GM19025 (cell line): ENCODE results near the gene AQP1.

Experiments
- ATAC-seq: cut with Tn5 transposase; IDR thresholded peaks from one replicate; pipeline ENCODE4 v1.9.1; 2021; ENCODE audit warnings: mild to moderate bottlenecking, low read depth, moderate library complexity; ENCODE audit not compliant: unreplicated experiment

The AQP1 gene

DNA sequence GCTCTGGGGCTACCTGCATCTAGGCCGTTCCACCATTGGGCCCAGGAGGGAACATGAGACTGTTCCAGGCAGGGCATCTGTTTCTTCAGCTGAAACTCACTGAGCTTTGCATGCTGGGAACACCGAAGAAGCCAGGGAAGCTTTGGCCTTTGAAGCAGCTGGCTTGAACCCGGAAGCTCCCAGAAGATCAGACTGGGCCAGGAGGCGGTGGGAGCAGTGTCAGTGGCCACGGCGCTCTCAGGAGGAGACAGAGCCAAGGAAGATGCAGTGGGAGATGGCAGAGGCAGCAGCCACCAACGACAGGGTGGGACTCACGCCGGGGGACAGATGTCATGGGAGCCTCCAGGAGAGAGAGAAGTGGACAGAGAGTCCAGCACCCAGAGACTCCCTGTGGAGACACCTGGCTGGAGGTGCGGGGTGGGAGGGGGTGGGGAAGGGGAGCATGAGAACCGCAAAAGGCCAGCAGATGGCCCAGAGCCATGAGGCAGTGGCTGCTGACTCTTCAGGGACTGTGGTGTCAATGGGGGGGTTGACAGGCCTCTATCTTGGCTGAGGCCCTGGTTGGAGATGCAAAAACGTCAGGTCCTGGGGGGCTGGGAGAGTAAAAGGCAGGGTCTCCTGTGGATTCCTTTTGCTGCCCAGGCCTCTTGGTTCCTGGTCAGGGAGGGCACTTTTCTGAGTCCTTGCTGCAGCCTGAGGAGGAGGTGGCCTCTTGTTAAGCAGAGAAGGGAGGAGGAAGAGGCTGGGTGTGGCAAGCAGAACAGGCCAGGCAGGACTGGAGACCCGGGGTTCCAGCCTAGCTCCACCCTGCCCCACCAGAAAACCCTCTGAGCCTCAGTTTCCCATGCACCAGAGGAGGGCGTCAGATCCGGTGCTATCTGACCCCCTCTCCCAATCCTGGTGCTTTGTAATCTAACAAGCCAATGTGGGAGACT is 6.3 kb upstream of the AQP1 start:
- no peak for ATAC-seq

- ATAC-seq, result no peak
These were observed 5.6 kb upstream of the AQP1 start for GRCh38 chr7:30906014-30906413.

DNA sequence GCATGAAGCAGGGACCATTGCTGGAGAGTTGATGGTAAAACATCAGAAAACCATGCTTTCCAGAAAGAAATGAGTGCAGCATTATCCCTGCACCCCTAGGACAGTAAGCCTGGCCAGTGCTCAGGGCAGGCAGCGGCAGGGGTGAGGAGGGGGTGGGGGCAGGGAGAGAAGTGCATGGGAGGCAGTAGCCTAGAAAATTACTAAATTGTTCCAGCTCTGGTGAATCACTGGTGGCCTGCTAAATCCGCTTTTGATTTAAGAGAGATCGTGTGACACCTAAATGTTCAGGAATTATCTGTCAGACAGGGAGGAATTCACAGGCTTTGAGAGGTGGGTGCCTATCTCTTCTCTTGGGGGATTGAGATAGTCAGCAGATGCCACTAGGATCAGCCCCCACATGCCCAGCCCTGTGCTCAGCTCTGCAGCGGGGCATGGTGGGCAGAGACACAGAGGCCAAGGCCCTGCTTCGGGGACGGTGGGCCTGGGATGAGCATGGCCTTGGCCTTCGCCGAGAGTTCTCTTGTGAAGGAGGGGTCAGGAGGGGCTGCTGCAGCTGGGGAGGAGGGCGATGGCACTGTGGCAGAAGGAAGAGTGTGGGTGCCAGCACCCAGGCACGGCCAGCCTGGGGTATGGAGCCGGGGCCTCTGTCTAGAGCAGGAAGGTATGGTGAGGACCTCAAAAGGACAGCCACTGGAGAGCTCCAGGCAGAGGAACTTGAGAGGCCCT is 5.0 kb upstream of the AQP1 start:
- no peak for ATAC-seq

DNA sequence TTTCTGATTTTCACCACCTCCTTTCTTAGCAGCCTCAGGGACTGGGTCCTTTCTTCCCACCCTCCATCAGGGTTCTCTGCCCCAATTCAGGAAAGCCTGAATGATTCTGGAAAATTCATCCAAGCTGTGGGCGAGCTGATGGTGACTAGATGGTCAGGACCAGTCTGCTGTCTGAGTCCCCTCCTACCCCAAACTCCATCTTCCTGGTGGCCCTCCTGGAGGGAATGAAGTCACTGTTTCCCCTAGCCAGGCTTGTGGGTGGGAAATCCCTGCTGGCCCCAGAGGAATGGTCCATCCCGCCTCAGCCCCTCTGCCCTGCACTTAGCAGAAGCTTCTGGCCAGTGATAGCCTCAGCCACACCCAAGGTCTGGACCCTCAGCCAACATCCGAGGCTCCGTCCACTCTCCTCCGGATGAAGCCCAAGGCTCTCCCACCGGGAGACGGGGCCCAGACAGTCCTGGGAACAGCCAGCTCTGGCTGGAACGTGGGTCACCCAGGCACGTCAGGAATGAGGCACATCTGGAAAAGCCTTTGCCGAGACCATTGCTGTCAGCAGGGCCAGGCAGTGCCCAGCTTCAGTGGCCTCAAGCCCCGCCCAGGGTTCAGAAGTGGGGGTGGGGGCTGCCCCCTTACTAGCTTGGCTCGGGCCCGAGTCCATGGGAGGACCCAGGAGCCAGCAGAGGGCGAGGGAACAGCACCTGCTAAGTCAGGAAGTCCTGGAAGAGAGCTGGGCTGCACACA is 4.0 kb upstream of the AQP1 start:
- no peak for ATAC-seq

DNA sequence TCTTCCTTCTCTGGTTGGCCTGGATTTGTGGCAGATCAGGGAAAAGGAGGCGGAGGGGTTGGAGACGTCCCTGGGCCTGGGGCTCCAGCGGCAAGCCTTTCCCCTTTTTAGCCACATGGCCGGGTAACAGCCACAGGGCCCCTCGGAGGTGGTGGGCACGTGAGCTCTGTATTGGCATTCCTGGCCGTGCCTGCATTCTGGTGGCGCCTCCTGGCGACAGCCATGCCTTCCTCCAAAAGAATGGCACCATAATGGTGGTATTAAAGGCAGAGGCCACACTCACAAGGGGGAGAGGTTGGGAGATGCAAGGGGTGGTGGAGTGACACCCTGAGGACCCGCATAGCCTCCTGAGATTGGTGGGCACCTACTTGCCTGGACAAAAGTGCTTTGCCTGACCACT is 3.0 kb upstream of the AQP1 start:
- no peak for ATAC-seq

- no peak for ATAC-seq
These were observed 2.2 kb upstream of the AQP1 start for GRCh38 chr7:30909431-30909830.

DNA sequence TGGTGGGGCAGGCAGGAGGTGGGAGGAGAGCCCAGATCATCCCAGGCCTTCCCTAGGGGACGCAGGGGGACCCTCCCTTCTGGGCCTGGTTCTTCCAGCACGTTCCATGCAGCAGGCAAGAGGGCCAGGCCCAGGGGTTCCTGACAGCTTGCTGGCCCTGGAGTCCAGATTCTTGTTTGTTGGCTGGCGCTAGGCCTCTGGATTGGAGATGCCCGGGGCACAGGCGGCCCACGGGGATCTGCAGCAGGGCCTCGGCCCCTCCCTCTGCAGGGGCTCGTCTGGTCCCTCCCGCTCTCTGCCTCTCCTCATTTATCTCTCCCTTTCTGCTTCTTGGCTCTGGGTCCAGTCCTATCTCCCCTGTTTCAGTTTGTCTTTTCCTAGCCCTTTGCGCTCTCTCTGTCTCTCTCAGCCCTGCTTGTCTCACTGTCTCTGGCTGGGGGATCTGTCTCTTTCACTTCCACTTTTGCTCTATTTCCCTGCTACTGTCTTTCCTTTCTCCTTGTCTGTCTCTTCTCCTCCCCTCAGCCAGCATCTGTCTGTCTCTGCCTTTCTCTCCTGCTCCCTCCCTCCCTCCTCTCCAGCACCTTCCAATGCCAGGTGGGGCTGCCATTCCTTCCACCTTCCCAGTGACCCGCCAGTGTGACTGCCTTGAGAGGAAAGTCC is 1.1 kb upstream of the AQP1 start:
- ATAC-seq, result no peak

DNA sequence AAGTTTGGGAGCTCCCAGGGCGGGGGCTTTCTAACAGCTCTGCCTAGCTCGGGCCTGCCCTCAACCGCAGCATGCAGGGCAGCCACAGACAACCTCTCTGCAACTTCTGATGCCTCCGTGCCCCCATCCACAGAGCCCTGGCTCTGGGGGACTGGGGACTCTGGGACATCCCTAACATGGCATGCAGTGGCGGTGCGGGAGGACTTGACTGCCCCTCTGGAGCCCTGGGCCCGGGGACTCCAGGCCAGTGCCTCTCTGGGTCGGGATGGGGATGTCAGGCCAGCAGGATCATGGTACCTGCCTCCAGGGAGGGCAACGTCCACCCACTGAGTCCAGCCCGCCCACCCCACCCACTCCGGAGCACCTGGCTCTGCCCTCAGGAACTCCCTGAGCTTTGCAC is 520 bp upstream of the AQP1 start:
- no peak for ATAC-seq

DNA sequence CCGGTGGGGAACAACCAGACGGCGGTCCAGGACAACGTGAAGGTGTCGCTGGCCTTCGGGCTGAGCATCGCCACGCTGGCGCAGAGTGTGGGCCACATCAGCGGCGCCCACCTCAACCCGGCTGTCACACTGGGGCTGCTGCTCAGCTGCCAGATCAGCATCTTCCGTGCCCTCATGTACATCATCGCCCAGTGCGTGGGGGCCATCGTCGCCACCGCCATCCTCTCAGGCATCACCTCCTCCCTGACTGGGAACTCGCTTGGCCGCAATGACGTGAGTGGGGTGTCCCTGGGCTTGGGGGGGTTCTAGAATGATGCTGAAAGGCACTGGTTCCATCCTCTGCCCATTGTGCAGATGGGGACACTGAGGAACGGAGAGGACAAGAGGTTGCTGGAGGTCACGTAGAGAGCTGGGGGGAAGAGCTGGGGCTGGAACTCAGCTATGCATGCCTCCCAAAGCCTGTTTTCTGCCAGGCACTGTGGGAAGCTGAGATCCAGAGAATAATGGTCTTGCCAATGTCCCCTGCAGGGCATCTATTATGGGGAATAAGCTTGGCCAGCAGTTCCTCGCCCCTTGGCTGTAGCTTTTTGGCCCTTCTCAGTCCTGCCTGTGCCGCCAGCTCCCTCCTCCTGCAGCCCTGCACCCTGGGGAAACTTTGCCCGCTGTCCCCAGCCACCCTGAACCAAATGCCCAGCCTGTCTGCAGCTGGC is 523 bp downstream of the AQP1 start:
- ATAC-seq, result no peak

GRCh38 chr7:30912731-30912985 is 1.0 kb downstream of the AQP1 start:
- no peak for ATAC-seq

GRCh38 chr7:30912986-30913811 is 1.5 kb downstream of the AQP1 start:
- no peak for ATAC-seq

DNA sequence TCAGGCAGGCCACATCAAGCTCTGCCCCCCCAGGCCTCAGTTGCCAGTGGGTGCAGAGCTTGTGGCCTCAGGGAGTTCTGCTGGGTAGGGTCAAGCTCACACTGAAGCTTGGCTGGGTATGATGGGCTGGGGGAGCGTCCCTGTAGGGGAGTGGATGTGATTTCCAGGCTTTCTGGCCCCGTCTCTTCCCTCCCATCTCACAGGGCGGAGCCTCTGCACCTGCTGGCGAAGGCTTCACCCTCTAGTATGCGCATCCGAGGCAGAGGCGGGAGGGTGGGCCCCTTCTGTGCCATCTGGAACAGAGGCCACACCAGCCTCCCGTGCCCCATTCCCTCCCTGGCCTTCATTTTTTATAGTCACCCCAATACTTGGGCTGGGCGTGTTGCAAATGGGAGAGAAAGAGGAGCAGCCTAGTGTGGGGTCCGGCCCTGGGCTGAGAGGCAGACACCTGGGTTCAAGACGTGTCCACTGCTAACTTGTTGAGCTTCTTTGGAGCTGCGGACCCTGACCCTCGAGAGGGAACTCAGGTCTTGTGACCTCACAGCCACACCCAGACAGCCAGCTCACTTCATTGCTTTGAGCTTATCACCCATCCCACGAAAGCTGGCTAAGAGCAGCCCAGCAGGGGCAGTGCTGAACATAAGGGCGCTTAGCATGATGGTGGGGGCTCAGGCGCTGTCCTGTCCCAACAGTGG is 2.3 kb downstream of the AQP1 start:
- ATAC-seq, result no peak

DNA sequence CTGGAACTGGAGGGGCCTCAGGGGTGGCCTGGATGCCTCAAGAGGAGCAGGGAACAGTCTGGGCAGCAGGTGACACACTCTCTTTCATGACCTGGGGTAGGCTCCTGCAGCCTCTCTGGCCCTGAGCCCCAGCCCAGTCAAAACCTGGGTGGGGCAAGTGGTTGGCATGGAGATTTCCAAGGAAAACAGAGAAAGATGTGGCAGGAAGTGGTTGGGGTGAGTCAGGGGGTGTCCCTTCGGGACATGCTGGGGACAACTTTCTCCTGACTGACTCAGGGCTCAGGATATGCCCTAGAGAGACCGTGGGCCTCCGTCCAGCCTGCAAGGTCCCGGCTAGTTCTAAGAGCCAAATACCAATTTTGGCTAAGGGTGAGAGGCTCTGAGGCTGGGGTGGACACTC is 2.9 kb downstream of the AQP1 start:
- ATAC-seq, result no peak

DNA sequence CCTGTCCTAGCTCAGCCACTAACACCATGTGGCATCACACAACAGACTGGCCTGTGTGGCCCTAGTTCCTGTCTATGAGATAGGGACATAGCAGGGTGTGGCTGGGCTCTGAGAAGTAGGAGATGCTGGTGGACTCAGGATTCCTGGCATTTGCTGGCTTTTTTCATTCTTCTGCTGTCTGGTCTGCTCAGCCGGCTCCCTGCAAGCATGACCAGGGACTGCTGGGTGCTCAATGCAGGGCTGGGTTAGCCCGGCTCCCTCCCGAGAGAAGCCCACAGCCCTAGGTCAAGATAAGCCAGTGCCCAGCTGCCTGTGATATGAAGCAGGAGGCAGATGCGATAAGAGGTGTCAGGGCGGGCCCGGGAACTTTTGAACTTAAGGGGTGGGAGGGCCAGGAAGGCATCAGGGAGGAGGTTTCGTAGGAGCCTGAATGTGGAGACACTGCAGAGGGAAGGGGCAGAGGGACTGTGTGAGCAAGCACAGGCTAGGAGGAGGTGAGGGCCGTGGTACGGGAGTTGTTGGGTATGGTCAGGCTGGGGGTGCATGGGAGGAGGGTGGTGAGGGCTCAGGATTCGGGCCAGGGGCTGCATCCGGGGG is 3.5 kb downstream of the AQP1 start:
- no peak for ATAC-seq

- no peak for ATAC-seq
These were observed 4.1 kb downstream of the AQP1 start for GRCh38 chr7:30915751-30916150.

GRCh38 chr7:30916255-30916654 is 4.6 kb downstream of the AQP1 start:
- ATAC-seq, result no peak

GRCh38 chr7:30916767-30917166 is 5.1 kb downstream of the AQP1 start:
- no peak for ATAC-seq

- no peak for ATAC-seq
These were observed 5.7 kb downstream of the AQP1 start for GRCh38 chr7:30917216-30917893.
